Measurements from ENCODE around the gene TIMM23.
"Not testable (repeated sequence)": the region's sequence is repeated elsewhere in the genome, so short reads cannot be mapped to it uniquely, and the experiment has no call there.

The TIMM23 gene

GRCh38 chr10:45997557-45997956 is 25.3 kb downstream of the TIMM23 start:
- no peak for DNase-seq (ENCODE audit: low spot score)

DNA sequence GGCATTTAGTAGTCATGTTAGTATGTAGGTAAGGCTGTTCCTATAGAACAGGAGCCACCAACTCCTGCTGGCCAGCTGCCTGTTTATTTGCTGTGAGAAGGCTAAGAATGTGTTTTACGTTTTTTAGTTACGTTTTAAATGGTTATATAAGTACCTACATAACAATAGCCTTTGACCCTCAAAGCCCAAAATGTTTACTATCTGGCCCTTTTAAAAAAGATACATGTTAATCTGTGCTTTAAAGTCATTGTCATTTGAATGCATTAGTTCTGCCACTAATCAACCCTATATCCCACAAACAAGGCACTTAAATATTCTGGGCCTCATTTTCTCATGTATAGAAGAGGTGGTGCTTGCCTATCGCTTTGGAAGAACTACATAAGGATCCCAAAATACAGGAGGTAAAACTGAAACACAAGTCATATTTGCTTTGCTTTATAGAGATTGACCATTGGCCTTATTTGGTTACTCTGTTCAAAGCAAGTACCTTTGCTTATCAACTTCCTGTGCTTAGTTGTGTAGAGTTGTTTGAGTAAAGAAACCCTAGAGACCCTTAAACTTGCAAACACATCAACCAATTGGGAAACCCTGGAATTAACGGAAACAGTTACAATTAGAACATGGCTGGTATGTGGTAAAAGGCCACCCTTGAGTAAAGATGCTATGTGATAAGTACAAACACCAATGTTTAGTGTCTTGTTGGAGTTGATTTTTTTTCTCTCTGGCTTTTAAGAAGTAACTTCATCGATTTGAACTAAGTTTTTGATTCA is 25.9 kb downstream of the TIMM23 start:
- no peak for DNase-seq (ENCODE audit: low spot score)

- DNase-seq (ENCODE audit: low spot score), result not testable (repeated sequence)
Observed at GRCh38 chr10:45999955-46000354, 27.7 kb downstream of the TIMM23 start.

- no peak for DNase-seq (ENCODE audit: low spot score)
Observed at GRCh38 chr10:46000538-46000937, 28.2 kb downstream of the TIMM23 start.

DNA sequence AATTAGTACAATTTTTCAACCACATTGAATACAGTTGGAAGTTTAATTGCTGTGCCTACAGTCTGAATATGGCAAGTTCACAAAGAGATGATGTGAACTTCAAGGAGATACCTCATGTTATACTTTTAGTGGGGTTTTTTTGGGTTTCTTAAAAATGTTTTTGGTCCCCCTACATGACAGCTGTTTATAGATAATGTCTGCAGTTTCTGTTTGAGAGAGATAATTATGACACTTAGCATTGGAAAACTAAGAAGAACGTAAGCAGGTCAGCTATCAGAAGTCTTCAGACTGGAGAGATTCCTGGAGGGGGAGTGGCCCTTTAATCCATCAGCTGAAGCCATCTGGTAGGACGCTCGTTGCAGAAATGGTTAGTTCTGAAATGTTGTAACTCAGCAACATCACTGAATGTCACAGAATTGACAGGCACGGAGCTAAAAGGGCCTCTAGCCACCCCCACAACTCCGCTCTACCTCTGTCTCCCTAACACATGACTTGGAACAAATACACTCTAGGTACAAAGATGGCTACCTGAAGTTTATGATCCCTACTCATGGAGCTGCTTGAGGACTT is 29.0 kb downstream of the TIMM23 start:
- no peak for DNase-seq (ENCODE audit: low spot score)

DNA sequence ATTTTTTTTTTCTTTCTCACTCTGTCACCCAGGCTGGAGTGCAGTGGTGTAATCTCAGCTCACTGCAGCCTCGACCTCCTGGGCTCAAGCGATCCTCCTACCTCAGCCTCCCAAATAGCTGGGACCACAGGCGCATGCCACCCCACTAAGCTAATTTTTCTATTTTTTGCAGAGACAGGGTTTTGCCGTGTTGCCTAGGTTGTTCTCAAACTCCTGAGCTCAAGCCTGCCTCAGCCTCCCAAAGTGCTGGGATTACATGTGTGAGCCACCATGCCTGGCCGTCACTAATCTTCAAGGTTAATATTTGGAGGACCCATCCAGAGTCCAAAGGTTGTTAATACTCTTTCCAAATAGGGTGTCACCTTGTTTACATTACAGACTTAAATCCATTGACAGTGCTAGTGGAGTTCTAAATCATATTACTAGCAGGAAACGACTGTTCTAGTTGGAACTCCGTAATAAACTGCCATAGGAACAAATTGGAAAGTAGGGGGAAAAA is 29.9 kb downstream of the TIMM23 start:
- DNase-seq (ENCODE audit: low spot score), result not testable (repeated sequence)

- DNase-seq (ENCODE audit: low spot score), result no peak
Observed at GRCh38 chr10:46002916-46003693, 30.8 kb downstream of the TIMM23 start.

DNA sequence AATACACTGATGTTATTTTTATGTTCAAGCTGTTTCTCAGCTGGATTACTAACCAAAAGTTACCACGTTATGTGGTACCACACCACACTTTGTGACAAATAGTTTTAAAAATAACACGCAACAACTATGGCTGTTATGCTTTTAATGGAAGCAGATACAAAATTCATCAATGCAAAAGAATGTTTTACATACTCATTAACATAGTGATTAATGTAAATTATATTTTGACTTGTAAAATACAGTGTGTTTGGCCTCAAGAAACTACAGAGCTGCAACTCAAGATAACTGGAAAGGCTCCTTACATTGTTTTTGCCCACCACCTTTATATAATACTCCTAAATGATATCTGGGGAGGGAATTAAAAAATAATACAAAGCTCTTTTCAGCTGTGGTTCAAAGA is 32.7 kb downstream of the TIMM23 start:
- DNase-seq (ENCODE audit: low spot score), result no peak

GRCh38 chr10:46005383-46005782 is 33.1 kb downstream of the TIMM23 start:
- DNase-seq (ENCODE audit: low spot score), result no peak

DNA sequence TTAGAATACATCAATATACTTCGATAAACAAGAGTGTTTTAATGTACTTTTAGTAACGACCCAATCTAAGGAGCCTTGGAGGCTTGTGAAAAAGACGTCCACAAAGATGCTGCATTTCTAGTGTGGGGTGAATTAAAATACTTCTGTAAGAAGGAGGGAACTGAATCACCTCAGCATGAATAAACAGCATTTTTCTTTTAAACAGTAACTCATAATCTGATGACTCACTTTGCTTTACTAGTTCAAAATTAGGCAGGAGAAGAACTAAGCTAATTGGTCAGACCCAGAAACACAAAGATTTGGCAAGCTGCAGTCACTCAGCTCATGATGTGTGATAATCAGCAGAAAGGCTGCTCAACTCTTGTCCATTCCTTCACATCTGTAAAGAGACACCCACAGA is 33.9 kb downstream of the TIMM23 start:
- no peak for DNase-seq (ENCODE audit: low spot score)

DNA sequence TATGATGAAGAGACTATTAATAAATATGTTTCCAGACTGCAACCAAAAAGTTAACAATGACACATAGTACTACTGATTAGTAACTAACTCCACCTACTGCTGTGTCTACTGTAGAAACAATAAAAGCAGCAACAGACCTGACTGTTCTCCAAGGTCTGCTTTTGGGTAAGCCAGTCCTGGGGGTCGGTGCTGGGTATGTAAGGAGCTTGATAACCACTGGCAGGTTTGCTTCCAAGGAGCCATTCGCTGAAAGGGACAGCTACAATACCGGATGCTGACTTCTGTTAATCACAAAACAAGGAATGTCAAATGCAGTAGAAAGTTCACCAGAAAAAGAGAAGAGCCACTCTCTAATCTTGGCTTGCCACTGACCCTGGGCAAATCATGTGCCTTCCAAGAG is 40.5 kb downstream of the TIMM23 start:
- DNase-seq (ENCODE audit: low spot score), result no peak

GRCh38 chr10:46014206-46014605 is 41.9 kb downstream of the TIMM23 start:
- no peak for DNase-seq (ENCODE audit: low spot score)

GRCh38 chr10:46014683-46015405 is 42.6 kb downstream of the TIMM23 start:
- no peak for DNase-seq (ENCODE audit: low spot score)

DNA sequence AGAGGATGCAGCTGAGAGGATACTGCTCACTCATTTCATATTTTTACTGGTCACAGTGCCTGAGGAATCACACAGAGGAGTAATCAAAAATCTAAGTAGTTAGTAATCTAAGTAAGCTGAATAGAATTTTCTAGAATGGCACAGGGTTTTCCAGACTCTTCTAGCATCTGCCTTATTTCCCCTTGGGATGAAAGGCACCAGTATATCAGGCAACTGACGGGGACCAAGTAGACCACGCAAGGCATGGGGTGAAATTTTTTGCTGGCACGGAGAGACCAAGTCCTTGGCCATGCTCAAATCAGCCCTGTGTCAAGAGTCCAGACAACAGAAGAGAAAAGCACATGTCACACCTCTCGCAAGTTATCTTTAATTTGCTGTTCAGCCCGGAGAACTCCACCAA is 43.9 kb downstream of the TIMM23 start:
- DNase-seq (ENCODE audit: low spot score), result no peak

DNA sequence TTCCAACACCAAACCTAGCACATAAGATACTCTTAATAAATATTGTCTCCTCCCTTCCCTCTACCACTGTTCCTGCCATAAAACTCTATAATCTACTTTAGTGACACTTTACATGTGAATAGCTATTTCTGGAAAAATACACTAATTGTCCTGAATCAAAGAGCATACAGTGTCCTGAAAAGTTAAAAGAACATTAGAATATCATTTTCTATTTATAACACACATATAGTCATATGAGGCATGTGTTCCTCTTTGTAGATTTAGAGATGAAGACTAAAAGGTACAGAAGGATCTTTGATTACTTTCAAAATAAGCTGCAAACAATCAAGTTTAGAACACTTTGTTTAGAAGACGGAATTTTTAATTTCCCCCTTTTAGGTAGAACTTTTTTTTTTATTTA is 44.5 kb downstream of the TIMM23 start:
- DNase-seq (ENCODE audit: low spot score), result no peak

GRCh38 chr10:46017733-46018132 is 45.4 kb downstream of the TIMM23 start:
- DNase-seq (ENCODE audit: low spot score), result no peak

DNA sequence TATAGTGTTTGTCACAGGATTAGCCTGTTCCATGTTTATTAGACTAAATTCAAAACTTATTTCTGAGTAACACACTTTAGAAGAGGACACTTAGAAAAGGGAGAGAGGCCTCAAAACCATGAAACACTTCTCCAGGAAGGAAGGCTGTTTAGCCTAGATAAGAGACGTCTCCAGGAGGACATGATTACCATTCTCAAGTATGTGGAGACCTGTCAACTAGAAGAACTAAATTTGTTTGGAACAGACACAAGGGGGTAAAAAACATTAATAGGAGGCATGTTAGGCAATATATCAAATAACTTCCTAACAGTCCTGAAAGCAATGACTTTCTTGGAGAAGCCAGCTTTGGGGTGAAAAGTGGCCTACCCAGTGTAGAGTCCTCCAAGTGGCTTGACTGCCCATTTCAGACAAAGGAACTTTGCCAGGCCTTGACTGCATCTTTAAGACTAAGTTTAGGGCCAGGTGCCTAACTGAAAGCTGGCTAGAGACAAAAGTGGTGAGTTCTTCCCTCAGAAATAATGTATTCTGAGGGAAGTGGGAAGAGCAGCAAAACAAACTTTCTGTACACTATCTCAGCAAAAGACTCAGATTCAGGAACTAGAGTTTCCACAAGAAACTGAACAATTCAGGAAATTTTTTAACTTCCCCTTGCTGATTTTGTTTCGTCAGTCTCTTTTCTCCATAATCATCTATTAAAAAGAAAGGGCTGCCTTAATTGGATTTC is 46.3 kb downstream of the TIMM23 start:
- no peak for DNase-seq (ENCODE audit: low spot score)

DNA sequence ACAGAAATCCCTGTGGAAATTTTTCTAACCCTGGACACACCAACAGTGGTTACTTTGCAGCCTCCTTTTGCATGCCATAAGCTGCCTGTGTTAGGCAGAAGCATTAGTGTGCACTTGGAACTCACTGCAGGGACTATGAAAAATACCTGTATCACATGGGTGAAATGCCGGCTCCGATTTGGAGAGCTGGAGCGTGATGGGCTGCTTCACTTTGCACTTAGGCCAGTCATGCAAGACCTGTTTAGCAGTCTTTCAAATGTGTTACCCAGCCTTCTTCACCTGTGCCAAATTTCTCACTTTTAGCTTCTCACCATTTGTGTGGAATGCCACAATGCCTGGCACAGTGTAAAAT is 46.9 kb downstream of the TIMM23 start:
- DNase-seq (ENCODE audit: low spot score), result no peak

DNA sequence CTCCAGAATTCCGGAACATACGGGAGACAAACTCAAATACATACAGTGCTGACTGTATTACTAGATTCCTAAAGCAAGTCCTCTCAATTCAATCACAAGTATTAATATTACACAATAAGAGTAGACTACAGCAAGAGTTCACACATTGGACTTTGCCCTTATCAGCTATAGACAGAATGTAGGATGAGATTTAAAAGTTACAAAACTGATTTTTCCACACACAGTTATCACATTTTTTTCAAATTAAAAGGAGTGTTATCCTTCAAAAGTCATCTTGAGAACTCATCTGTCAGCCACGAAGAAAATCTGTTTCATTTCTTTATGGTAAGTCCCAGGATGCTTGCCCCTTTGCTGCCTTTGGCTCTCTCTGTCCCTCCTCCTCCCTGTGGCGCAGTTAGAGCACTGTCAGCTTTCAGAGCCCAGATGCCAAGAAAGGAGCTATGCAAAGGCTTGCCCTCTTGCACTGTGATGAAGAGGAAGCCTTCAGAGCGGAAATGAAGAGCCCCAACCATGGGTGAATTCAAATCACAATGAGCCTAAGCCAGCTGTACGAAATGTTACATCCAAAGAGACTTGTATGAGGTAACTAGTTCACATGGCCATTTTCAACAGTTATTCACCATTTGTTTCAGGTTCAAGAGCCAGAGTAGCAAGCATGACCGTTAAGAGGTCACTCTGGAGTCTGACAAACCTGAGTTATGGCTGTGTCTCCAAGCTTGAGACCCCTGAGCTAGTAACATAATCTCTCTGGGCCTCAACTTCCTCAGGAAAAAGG is 47.5 kb downstream of the TIMM23 start:
- no peak for DNase-seq (ENCODE audit: low spot score)

DNA sequence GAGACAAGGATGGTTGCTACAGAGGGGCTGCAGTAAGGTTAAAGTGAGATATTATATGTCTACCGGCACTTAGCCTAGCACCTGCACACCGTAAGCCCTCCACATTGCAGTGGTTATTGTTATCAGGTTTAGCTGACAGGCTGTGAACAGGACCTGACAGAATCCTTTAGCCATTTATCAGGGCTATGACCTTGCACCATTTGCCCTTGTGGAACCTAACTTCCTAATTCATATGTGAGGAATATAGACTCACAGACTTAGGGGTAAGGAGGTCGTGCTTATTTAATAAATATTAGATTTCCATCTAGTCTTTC is 48.0 kb downstream of the TIMM23 start:
- DNase-seq (ENCODE audit: low spot score), result no peak

Data from activated CD4-positive, alpha-beta T cell treated with anti-CD3 and anti-CD28 coated beads, Interleukin-2, Interleukin-4, amounts not matched to agents 100 ng/mL and 50 ng/mL, durations not matched to agents 16 hours and 8 hours (primary cell).